Tibial nerve (tissue), 4 donors: ENCODE measurements around the gene DYNLT2B.

ENCODE experiments used
- CTCF ChIP-seq, 5 experiments: fragments of 200-600 bp in 3 of 5; fragments of 450-650 bp in 2 of 5; sonication (generic) in 3 of 5; IDR thresholded peaks; one replicate each; pipeline ENCODE4 v1.5.1; 2016 to 2019; ENCODE audit warnings: antibody characterized with exemption in 5 of 5, mild to moderate bottlenecking in 3 of 5, moderate library complexity in 2 of 5
- EP300 ChIP-seq, 2 donors: sonication (generic); formaldehyde crosslinking; IDR thresholded peaks; one replicate each; pipeline ENCODE4 v1.6.1; 2017; ENCODE audit warnings: antibody characterized with exemption in 2 of 2, mild to moderate bottlenecking in 1 of 2

- TF ChIP-seq EP300 (IDR thresholded peaks at IDR 0.05) (no peak), CTCF (IDR thresholded peaks at IDR 0.05) (no peak)
Measured at GRCh38 chr3:196327405-196327804, 9.4 kb upstream of the DYNLT2B start.
